H1 (cell line): ENCODE data around the gene RNF114. TPM values are rescaled to one million over a fixed set of nuclear protein-coding genes. Genes with fewer than 3 reads are reported as not detected.
A peak's percentile ranks its signal among the peaks of the same experiment; 100 is the strongest.

Source experiments
- CTCF ChIA-PET: fragments of 300-600 bp; sonication (Branson Sonifier 250); formaldehyde crosslinking; loops from one replicate; lab custom pipeline; 2021; ENCODE audit not compliant: partially characterized antibody; lab: Charles Lee
- POLR2A ChIA-PET: fragments of 300-600 bp; sonication (Branson Sonifier 250); formaldehyde crosslinking; loops from one replicate; lab custom pipeline; 2021; ENCODE audit warnings: inconsistent platforms; ENCODE audit not compliant: partially characterized antibody; lab: Charles Lee
- DNase-seq, 2 experiments: peaks; one replicate each; pipeline versions ENCODE4 v3.0.0 to v3.0.0-alpha.2; 2010 to 2022; ENCODE audit warnings: low spot score in 2 of 2, low read depth in 1 of 2, mixed read lengths in 1 of 2
- FAIRE-seq: peaks from 2 replicates; lab custom pipeline; 2011; peaks lifted over from hg19 to GRCh38; lab: Jason Lieb, UNC
- H2AFZ ChIP-seq: 2 replicates; pipeline ENCODE4 v1.8.1; 2012; ENCODE audit warnings: low read length, inconsistent platforms
- H2AK5ac ChIP-seq: 2 replicates; pipeline ENCODE4 v1.6.1; 2013; ENCODE audit warnings: low read depth, low read length
- H2BK120ac ChIP-seq: replicated peaks from 2 replicates; pipeline ENCODE3; 2013; ENCODE audit warnings: low read depth, low read length, inconsistent platforms
- H2BK12ac ChIP-seq: 2 replicates; pipeline ENCODE4 v1.6.1; 2013; ENCODE audit warnings: low read depth, low read length
- H2BK15ac ChIP-seq: 2 replicates; pipeline ENCODE4 v1.6.1; 2013; ENCODE audit warnings: low read length
- H2BK20ac ChIP-seq: 2 replicates; pipeline ENCODE4 v1.6.1; 2013; ENCODE audit warnings: low read length
- H2BK5ac ChIP-seq: 2 replicates; pipeline ENCODE4 v1.6.1; 2013; ENCODE audit warnings: low read depth, low read length
- H3K14ac ChIP-seq: 2 replicates; pipeline ENCODE4 v1.6.1; 2013; ENCODE audit warnings: inconsistent platforms; ENCODE audit not compliant: insufficient read length
- H3K18ac ChIP-seq: 2 replicates; pipeline ENCODE4 v1.6.1; 2013; ENCODE audit warnings: low read length; ENCODE audit errors: extremely low read depth
- H3K23ac ChIP-seq: 2 replicates; pipeline ENCODE4 v1.6.1; 2013; ENCODE audit warnings: inconsistent platforms; ENCODE audit not compliant: insufficient read length
- H3K23me2 ChIP-seq: 2 replicates; pipeline ENCODE4 v1.6.1; 2013; ENCODE audit warnings: low read depth, low read length
- H3K27ac ChIP-seq: 2 replicates; pipeline ENCODE4 v1.6.1; 2011; ENCODE audit warnings: low read depth, low read length, inconsistent platforms
- H3K27me3 ChIP-seq, 4 experiments: replicated peaks in 1 of 4; 1 replicate in 1 of 4; 2 replicates in 3 of 4; pipeline versions ENCODE4 v1.6.1 to v1.8.1; 2011 to 2013; ENCODE audit warnings: low read length in 3 of 4, mild to moderate bottlenecking in 3 of 4, inconsistent platforms in 2 of 4, mixed read lengths in 2 of 4, moderate library complexity in 1 of 4; ENCODE audit not compliant: control insufficient read depth in 3 of 4, insufficient read depth in 3 of 4; ENCODE audit errors: extremely low read depth in 1 of 4
- H3K36me3 ChIP-seq, 4 experiments: 2 replicates each; pipeline versions ENCODE4 v1.6.1 to v1.8.1; 2011 to 2013; ENCODE audit warnings: mild to moderate bottlenecking in 4 of 4, low read length in 3 of 4, moderate library complexity in 2 of 4, control low read depth in 1 of 4, inconsistent platforms in 1 of 4; ENCODE audit not compliant: insufficient read depth in 4 of 4, control insufficient read depth in 2 of 4
- H3K4ac ChIP-seq: replicated peaks from 2 replicates; pipeline ENCODE3; 2013; ENCODE audit warnings: low read length, low read depth, mixed read lengths, inconsistent platforms; ENCODE audit not compliant: insufficient read length
- H3K4me1 ChIP-seq, 4 experiments: replicated peaks in 1 of 4; 1 replicate in 1 of 4; 2 replicates in 3 of 4; pipeline versions ENCODE4 v1.6.1 to v1.8.1; 2011 to 2013; ENCODE audit warnings: low read length in 3 of 4, inconsistent platforms in 2 of 4, mixed read lengths in 1 of 4; ENCODE audit not compliant: insufficient read depth in 4 of 4, control insufficient read depth in 3 of 4
- H3K4me2 ChIP-seq, 2 experiments: 2 replicates each; pipeline versions ENCODE4 v1.6.1 to v1.8.1; 2011 to 2013; ENCODE audit warnings: low read depth in 2 of 2, low read length in 2 of 2, control low read depth in 1 of 2, inconsistent platforms in 1 of 2, mild to moderate bottlenecking in 1 of 2; ENCODE audit not compliant: insufficient read depth in 1 of 2
- H3K4me3 ChIP-seq, 4 experiments: fragments of 200-600, 300-600 bp in 1 of 4; sonication (generic), shearing (Covaris generic), sonication (Bioruptor Twin) in 1 of 4; 2 replicates each; pipeline versions ENCODE4 v1.5.1 to v1.8.1; 2011 to 2016; ENCODE audit warnings: low read length in 4 of 4, low read depth in 3 of 4, control low read depth in 2 of 4, inconsistent platforms in 2 of 4, mild to moderate bottlenecking in 2 of 4, mixed read lengths in 1 of 4, moderate library complexity in 1 of 4; ENCODE audit not compliant: insufficient read depth in 2 of 4; ENCODE audit errors: extremely low read depth in 1 of 4
- H3K56ac ChIP-seq: replicated peaks from 2 replicates; pipeline ENCODE3; 2013; ENCODE audit warnings: low read depth, mild to moderate bottlenecking, mixed read lengths, low read length, inconsistent platforms; ENCODE audit not compliant: insufficient read length
- H3K79me1 ChIP-seq: 2 replicates; pipeline ENCODE4 v1.6.1; 2013; ENCODE audit warnings: low read depth, low read length, control low read depth
- H3K79me2 ChIP-seq, 2 experiments: 2 replicates each; pipeline versions ENCODE4 v1.6.1 to v1.8.1; 2012 to 2013; ENCODE audit warnings: low read length in 2 of 2, mild to moderate bottlenecking in 2 of 2, inconsistent platforms in 1 of 2; ENCODE audit not compliant: insufficient read depth in 2 of 2, control insufficient read depth in 1 of 2
- H3K9ac ChIP-seq, 4 experiments: replicated peaks in 1 of 4; 1 replicate in 1 of 4; 2 replicates in 3 of 4; pipeline versions ENCODE4 v1.6.1 to v1.8.1; 2011 to 2013; ENCODE audit warnings: low read depth in 3 of 4, low read length in 3 of 4, control low read depth in 2 of 4, mild to moderate bottlenecking in 2 of 4, moderate library complexity in 2 of 4, inconsistent platforms in 1 of 4; ENCODE audit errors: extremely low read depth in 1 of 4
- H3K9me3 ChIP-seq, 2 experiments: 2 replicates each; pipeline versions ENCODE4 v1.6.1 to v1.8.1; 2012 to 2013; ENCODE audit warnings: mild to moderate bottlenecking in 2 of 2, moderate library complexity in 2 of 2, control low read depth in 1 of 2, inconsistent platforms in 1 of 2, low read depth in 1 of 2, low read length in 1 of 2, mixed read lengths in 1 of 2; ENCODE audit not compliant: insufficient read depth in 2 of 2
- H4K20me1 ChIP-seq, 2 experiments: replicated peaks in 1 of 2; 2 replicates each; pipeline versions ENCODE3 to v1.8.1; 2011 to 2013; ENCODE audit warnings: inconsistent platforms in 2 of 2, low read length in 2 of 2, mild to moderate bottlenecking in 1 of 2; ENCODE audit not compliant: insufficient read depth in 2 of 2, control insufficient read depth in 1 of 2
- H4K5ac ChIP-seq: 2 replicates; pipeline ENCODE4 v1.6.1; 2013; ENCODE audit warnings: low read length, low read depth, mixed read lengths, inconsistent platforms; ENCODE audit not compliant: insufficient read length
- H4K8ac ChIP-seq: 2 replicates; pipeline ENCODE4 v1.8.0; 2013; ENCODE audit warnings: mild to moderate bottlenecking, moderate library complexity, low read length, inconsistent platforms; ENCODE audit not compliant: insufficient read depth; ENCODE audit errors: extremely low read depth
- H4K91ac ChIP-seq: replicated peaks from 2 replicates; pipeline ENCODE3; 2013; ENCODE audit warnings: low read length, mixed read lengths, inconsistent platforms; ENCODE audit not compliant: insufficient read length
- KDM4A ChIP-seq: IDR thresholded peaks from one replicate; pipeline ENCODE4 v1.7.1; 2012; ENCODE audit warnings: low read depth, mild to moderate bottlenecking, moderate library complexity, low read length, inconsistent platforms; ENCODE audit not compliant: severe bottlenecking
- MAX ChIP-seq: IDR thresholded peaks from 2 replicates; pipeline ENCODE4 v1.6.1; 2012; ENCODE audit warnings: inconsistent platforms
- NANOG ChIP-seq: IDR thresholded peaks from 2 replicates; pipeline ENCODE4 v1.6.1; 2011; ENCODE audit warnings: low read length, low read depth, mild to moderate bottlenecking, inconsistent platforms; ENCODE audit not compliant: insufficient read depth, poor library complexity, severe bottlenecking
- PHF8 ChIP-seq: fragments of 200-600 bp; sonication (generic); conservative IDR thresholded peaks from 2 replicates; pipeline ENCODE4 v1.7.1; 2012; ENCODE audit warnings: low read depth, mild to moderate bottlenecking, inconsistent platforms, low read length, moderate library complexity
- POLR2AphosphoS5 ChIP-seq: IDR thresholded peaks from 2 replicates; pipeline ENCODE4 v1.6.1; 2011; ENCODE audit warnings: low read depth, low read length
- RAD21 ChIP-seq, 2 experiments: IDR thresholded peaks in 1 of 2; conservative IDR thresholded peaks in 1 of 2; 2 replicates each; pipeline ENCODE4 v1.6.1; 2011; ENCODE audit warnings: low read depth in 2 of 2, low read length in 2 of 2, improper control_type of control experiment in 1 of 2, inconsistent platforms in 1 of 2, mild to moderate bottlenecking in 1 of 2, moderate library complexity in 1 of 2
- SIX5 ChIP-seq: IDR thresholded peaks from 2 replicates; pipeline ENCODE4 v1.6.1; 2011; ENCODE audit warnings: mild to moderate bottlenecking, low read depth, low read length
- YY1 ChIP-seq: IDR thresholded peaks from 2 replicates; pipeline ENCODE4 v1.6.1; 2011; ENCODE audit warnings: low read depth, mild to moderate bottlenecking, low read length
- WGBS, 2 experiments: shearing (Covaris generic) in 1 of 2; methylation state at CpG; one replicate each; pipeline versions ENCODE4 v1.1.6 to v1.1.7; 2013 to 2015; ENCODE audit warnings: low lambda C conversion rate in 2 of 2, mixed read lengths in 2 of 2, inconsistent platforms in 1 of 2, low coverage in 1 of 2, missing lambda C conversion rate in 1 of 2; ENCODE audit not compliant: insufficient replicate concordance in 2 of 2, insufficient coverage in 1 of 2, insufficient read length in 1 of 2; ENCODE audit errors: extremely low coverage in 1 of 2, missing lambda C conversion rate in 1 of 2; 5-methylcytosine and 5-hydroxymethylcytosine counted together
- polyA plus RNA-seq, 7 experiments: library from polyadenylated mRNA; depleted of rRNA in 3 of 7; stranded (reverse) in 5 of 7; unstranded in 2 of 7; fragments of >200 nt in 5 of 7; fragments of 200-250 nt in 2 of 7; gene quantifications; 1 replicate in 5 of 7; 2 replicates in 1 of 7; 4 replicates in 1 of 7; pipeline versions ENCODE4 v1.2.1 to v1.2.3, GENCODE V29; 2011 to 2013; ENCODE audit warnings: missing spikeins in 2 of 7, mixed read lengths in 2 of 7
- total RNA-seq: library from RNA; stranded (reverse); fragmentation: NEBNext Ultra II Directional; extraction: Animal tissue kit (Norgen Biotek cat#: 25700); gene quantifications from 2 replicates; pipeline ENCODE4 v1.2.1, GENCODE V29; 2021
- TF ChIP-seq, protein P1 (sequence below): IDR thresholded peaks from 2 replicates; pipeline ENCODE4 v1.6.1; 2011; ENCODE audit warnings: low read length, improper control_type of control experiment
- TF ChIP-seq, protein P2 (sequence below): IDR thresholded peaks from 2 replicates; pipeline ENCODE4 v1.6.1; 2012; ENCODE audit warnings: low read length, inconsistent platforms

Gene RNF114
- total and polyA plus RNA-seq, 2 of the 8 experiments (the other 6 are each of a cell fraction or from before 2014, with no cell fraction given): 81.7 to 89.9 TPM

- Histone ChIP-seq H3K23ac (no peak overlapping the region), H2BK15ac (no peak overlapping the region), H3K4me1 (peaks cover 17 to 22% (median 21%) of the 10 kb centered on the region in 4 experiments), H3K27ac (no peak overlapping the region), H4K8ac (no peak overlapping the region), H3K56ac (no peak overlapping the region), H2BK20ac (0 out of 2 replicates have a peak overlapping the region, but pooled peaks have one; percentile 43), H3K14ac (no peak overlapping the region), H3K4me3 (no peak overlapping the region), H3K79me1 (no peaks in the 10 kb centered on the region), H2BK12ac (no peak overlapping the region), H2BK5ac (no peak overlapping the region), H3K18ac (no peak overlapping the region), H3K79me2 (no peaks in the 10 kb centered on the region), H3K27me3 (no peaks in the 10 kb centered on the region), H4K91ac (peak overlapping the region; percentile 22), H4K5ac (no peak overlapping the region), H2AK5ac (no peak overlapping the region), H3K4me2 (no peak overlapping the region), H3K4ac (no peak overlapping the region), H3K9me3 (no peaks in the 10 kb centered on the region), H3K9ac (no peak overlapping the region), H2BK120ac (no peak overlapping the region), H3K23me2 (no peaks in the 10 kb centered on the region), H3K36me3 (peaks cover 0 to 5% (median 0%) of the 10 kb centered on the region in 4 experiments; a peak in 1 of 8 replicates), H2AFZ (no peak overlapping the region), H4K20me1 (no peaks in the 10 kb centered on the region)
- no peak for DNase-seq
- CTCF ChIA-PET: interaction anchor here (21.7 kb wide), 1 partner anchor 75 kb away, joined by 514 read pairs; no protein-coding TSS in a partner anchor
- POLR2A ChIA-PET: interaction anchor here (1.1 to 1.9 kb wide), 3 partner anchors 10 to 285 kb away, joined by 4 to 10 read pairs (median 4); partner anchors contain the start of gene SNAI1
- 76% methylated on average over 6 of the region's 6 CpGs; no CpG with 5 or more reads in 1 of the 2 experiments for WGBS, 2 experiments
- FAIRE-seq: no peak
- no peak for TF ChIP-seq MAX
- no peak for TF ChIP-seq POLR2AphosphoS5
- TF ChIP-seq, protein P1, sequence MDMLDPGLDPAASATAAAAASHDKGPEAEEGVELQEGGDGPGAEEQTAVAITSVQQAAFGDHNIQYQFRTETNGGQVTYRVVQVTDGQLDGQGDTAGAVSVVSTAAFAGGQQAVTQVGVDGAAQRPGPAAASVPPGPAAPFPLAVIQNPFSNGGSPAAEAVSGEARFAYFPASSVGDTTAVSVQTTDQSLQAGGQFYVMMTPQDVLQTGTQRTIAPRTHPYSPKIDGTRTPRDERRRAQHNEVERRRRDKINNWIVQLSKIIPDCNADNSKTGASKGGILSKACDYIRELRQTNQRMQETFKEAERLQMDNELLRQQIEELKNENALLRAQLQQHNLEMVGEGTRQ: no peak
- TF ChIP-seq, protein P2, sequence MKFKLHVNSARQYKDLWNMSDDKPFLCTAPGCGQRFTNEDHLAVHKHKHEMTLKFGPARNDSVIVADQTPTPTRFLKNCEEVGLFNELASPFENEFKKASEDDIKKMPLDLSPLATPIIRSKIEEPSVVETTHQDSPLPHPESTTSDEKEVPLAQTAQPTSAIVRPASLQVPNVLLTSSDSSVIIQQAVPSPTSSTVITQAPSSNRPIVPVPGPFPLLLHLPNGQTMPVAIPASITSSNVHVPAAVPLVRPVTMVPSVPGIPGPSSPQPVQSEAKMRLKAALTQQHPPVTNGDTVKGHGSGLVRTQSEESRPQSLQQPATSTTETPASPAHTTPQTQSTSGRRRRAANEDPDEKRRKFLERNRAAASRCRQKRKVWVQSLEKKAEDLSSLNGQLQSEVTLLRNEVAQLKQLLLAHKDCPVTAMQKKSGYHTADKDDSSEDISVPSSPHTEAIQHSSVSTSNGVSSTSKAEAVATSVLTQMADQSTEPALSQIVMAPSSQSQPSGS: no peak
- TF ChIP-seq SIX5: no peak
- no peak for TF ChIP-seq KDM4A
- TF ChIP-seq YY1: no peak
- no peak for TF ChIP-seq RAD21 (IDR thresholded peaks at IDR 0.05 in 1 of 2, conservative IDR thresholded peaks at IDR 0.05 in 1 of 2; ENCODE audit: low read depth in 2 of 2, low read length in 2 of 2)
- TF ChIP-seq NANOG: no peak
- TF ChIP-seq PHF8: no peak
These were observed 57.1 kb downstream of the RNF114 start for GRCh38 chr20:49993301-49993751.
